ENCODE results near the gene HTR3D. TPM values are rescaled to one million over a fixed set of nuclear protein-coding genes. Genes with fewer than 3 reads are reported as not detected.
"Not testable (repeated sequence)": the region's sequence is repeated elsewhere in the genome, so short reads cannot be mapped to it uniquely, and the experiment has no call there.

Gene HTR3D
- polyA plus RNA-seq, 4 donors: not detected

DNA sequence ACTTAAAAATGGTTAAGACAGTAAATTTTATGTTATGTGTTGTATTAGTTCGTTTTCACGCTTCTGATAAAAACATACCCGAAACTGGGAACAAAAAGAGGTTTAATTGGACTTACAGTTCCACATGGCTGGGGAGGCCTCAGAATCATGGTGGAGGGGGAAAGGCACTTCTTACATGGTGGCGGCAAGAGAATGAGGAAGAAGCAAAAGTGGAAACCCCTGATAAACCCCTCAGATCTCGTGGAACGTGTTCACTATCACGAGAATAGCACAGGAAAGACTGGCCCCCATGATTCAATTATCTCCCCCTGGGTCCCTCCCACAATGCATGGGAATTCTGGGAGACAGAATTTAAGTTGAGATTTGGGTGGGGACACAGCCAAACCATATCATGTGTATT, 39.6 kb downstream of the HTR3D start:
- FAIRE-seq; H3K4me3 ChIP-seq (ENCODE audit: low read depth in 1 of 3, low read length in 3 of 3); H3K9me3 ChIP-seq (ENCODE audit: control insufficient read depth in 2 of 2, insufficient read depth in 1 of 2, low read depth in 1 of 2, low read length in 1 of 2); H3K4me1 ChIP-seq (ENCODE audit: control insufficient read depth in 3 of 3, insufficient read depth in 2 of 3, low read depth in 1 of 3, low read length in 2 of 3); H3K36me3 ChIP-seq (ENCODE audit: control insufficient read depth in 3 of 3, insufficient read depth in 2 of 3, low read depth in 1 of 3, low read length in 3 of 3); H3K27ac ChIP-seq (ENCODE audit: low read depth in 1 of 3, low read length in 2 of 3); H3K27me3 ChIP-seq (ENCODE audit: control insufficient read depth in 3 of 3, insufficient read depth in 3 of 3, low read length in 3 of 3); DNase-seq: not testable (repeated sequence)
- 91 to 96% (median 94%) methylated on average over 7 of the region's 7 CpGs for WGBS, 3 donors

DNA sequence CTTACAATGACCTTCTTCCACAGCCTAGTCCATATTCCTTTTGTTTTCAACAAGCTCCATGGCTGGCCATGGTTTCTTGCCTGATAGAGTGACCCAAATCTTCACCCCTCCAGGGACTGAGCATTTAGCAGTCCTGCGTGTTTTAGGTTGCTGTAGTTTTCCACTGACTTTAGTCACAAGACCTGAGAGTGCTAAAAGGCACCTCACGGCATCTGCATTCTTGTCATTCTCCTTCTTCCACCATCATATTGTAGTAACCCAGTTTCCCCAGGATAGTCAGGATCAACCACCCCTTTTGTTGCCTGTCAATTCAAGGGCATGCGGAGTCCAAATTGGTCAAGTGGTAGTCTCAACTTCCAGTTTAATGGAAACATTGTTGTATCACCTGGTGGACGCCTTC, 42.1 kb downstream of the HTR3D start:
- Histone ChIP-seq H3K36me3 (ENCODE audit: control insufficient read depth in 3 of 3, insufficient read depth in 2 of 3, low read depth in 1 of 3, low read length in 3 of 3) (no peaks in the 10 kb centered on the region), H3K4me1 (ENCODE audit: control insufficient read depth in 3 of 3, insufficient read depth in 2 of 3, low read depth in 1 of 3, low read length in 2 of 3) (no peaks in the 10 kb centered on the region), H3K4me3 (ENCODE audit: low read depth in 1 of 3, low read length in 3 of 3) (no peak overlapping the region), H3K9me3 (ENCODE audit: control insufficient read depth in 2 of 2, insufficient read depth in 1 of 2, low read depth in 1 of 2, low read length in 1 of 2) (peaks cover 0 to 4% of the 10 kb centered on the region in 2 donors), H3K27me3 (ENCODE audit: control insufficient read depth in 3 of 3, insufficient read depth in 3 of 3, low read length in 3 of 3) (peaks cover 0 to 2% (median 0%) of the 10 kb centered on the region in 3 donors), H3K27ac (ENCODE audit: low read depth in 1 of 3, low read length in 2 of 3) (no peak overlapping the region)
- DNase-seq (no peak), FAIRE-seq (no peak)
- WGBS, 3 donors: 82 to 85% (median 85%) methylated on average over 4 of the region's 4 CpGs

DNA sequence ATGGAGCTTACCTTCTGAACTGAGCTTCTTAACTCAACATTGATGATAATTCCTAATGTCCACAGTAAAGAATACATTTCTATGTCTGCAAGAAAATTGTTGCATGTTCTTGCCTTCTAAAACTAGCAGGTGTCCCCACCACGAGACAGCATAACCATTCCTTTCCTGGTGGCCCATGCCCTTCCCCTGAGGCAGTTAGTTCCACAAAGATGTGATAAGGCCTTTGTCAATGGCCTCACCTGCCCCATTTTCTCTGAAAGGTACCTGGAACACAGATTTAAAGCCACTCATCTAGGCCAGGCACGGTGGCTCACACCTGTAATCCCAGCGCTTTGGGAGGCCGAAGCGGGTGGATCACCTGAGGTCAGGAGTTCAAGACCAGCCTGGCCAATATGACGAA, 44.4 kb downstream of the HTR3D start:
- no peak overlapping the region for H3K27ac ChIP-seq (ENCODE audit: low read depth in 1 of 3, low read length in 2 of 3)
- FAIRE-seq (no peak), DNase-seq (no peak)
- peaks cover 0 to 2% (median 0%) of the 10 kb centered on the region in 3 donors for H3K27me3 ChIP-seq (ENCODE audit: control insufficient read depth in 3 of 3, insufficient read depth in 3 of 3, low read length in 3 of 3)
- no peaks in the 10 kb centered on the region for H3K36me3 ChIP-seq (ENCODE audit: control insufficient read depth in 3 of 3, insufficient read depth in 2 of 3, low read depth in 1 of 3, low read length in 3 of 3)
- peaks cover 0 to 4% of the 10 kb centered on the region in 2 donors for H3K9me3 ChIP-seq (ENCODE audit: control insufficient read depth in 2 of 2, insufficient read depth in 1 of 2, low read depth in 1 of 2, low read length in 1 of 2)
- no peaks in the 10 kb centered on the region for H3K4me1 ChIP-seq (ENCODE audit: control insufficient read depth in 3 of 3, insufficient read depth in 2 of 3, low read depth in 1 of 3, low read length in 2 of 3)
- no peak overlapping the region for H3K4me3 ChIP-seq (ENCODE audit: low read depth in 1 of 3, low read length in 3 of 3)
- 83 to 89% (median 87%) methylated on average over 6 of the region's 6 CpGs for WGBS, 3 donors

DNA sequence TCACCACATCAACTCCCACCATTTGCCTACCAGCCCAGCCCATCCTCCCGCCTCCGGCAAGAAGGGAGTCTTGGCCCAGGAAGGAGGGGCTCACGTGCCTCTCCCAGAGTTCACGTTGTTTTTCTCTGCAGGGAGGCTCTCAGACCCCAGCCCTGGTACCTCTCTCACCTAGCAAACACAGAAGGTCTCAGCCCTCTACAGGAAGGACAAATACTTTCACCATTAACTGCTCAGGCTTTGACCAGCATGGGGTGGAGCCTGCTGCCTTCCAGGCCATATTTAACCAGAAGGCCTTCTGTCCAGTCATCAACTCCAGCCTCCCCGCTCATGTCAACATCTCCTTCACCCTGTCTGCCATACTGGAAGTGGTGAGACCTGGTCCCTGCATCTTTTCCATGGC, 46.3 kb downstream of the HTR3D start:
- no peak overlapping the region for H3K27ac ChIP-seq (ENCODE audit: low read depth in 1 of 3, low read length in 2 of 3)
- FAIRE-seq: no peak
- 69 to 86% (median 81%) methylated on average over 5 of the region's 5 CpGs for WGBS, 3 donors
- H3K4me1 ChIP-seq (ENCODE audit: control insufficient read depth in 3 of 3, insufficient read depth in 2 of 3, low read depth in 1 of 3, low read length in 2 of 3): no peaks in the 10 kb centered on the region
- H3K4me3 ChIP-seq (ENCODE audit: low read depth in 1 of 3, low read length in 3 of 3): no peak overlapping the region
- no peaks in the 10 kb centered on the region for H3K9me3 ChIP-seq (ENCODE audit: control insufficient read depth in 2 of 2, insufficient read depth in 1 of 2, low read depth in 1 of 2, low read length in 1 of 2)
- no peak for DNase-seq
- no peaks in the 10 kb centered on the region for H3K36me3 ChIP-seq (ENCODE audit: control insufficient read depth in 3 of 3, insufficient read depth in 2 of 3, low read depth in 1 of 3, low read length in 3 of 3)
- peaks cover 0 to 2% (median 0%) of the 10 kb centered on the region in 3 donors for H3K27me3 ChIP-seq (ENCODE audit: control insufficient read depth in 3 of 3, insufficient read depth in 3 of 3, low read length in 3 of 3)

DNA sequence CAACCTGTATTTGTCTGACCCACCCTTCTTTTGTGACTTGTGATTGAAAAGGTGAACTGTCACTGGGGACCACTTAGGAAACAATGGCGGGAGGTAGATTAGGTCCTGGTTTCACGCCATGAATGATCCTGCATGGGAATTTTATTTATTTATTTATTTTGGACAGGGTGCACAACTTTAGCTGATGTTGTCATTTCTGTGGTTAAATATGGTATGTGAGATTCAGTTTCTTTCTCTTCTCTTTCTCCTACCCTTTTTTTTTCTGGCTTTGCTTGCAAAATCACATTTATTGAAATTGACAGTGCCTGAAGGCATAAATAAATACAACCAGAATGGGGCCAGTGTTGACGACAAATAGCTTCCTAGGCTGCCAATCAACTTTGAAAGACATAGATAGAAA, 47.3 kb downstream of the HTR3D start:
- DNase-seq (no peak), FAIRE-seq (no peak)
- Histone ChIP-seq H3K4me1 (ENCODE audit: control insufficient read depth in 3 of 3, insufficient read depth in 2 of 3, low read depth in 1 of 3, low read length in 2 of 3) (no peaks in the 10 kb centered on the region), H3K27ac (ENCODE audit: low read depth in 1 of 3, low read length in 2 of 3) (no peak overlapping the region), H3K36me3 (ENCODE audit: control insufficient read depth in 3 of 3, insufficient read depth in 2 of 3, low read depth in 1 of 3, low read length in 3 of 3) (no peaks in the 10 kb centered on the region), H3K27me3 (ENCODE audit: control insufficient read depth in 3 of 3, insufficient read depth in 3 of 3, low read length in 3 of 3) (peaks cover 0 to 2% (median 0%) of the 10 kb centered on the region in 3 donors), H3K4me3 (ENCODE audit: low read depth in 1 of 3, low read length in 3 of 3) (no peak overlapping the region), H3K9me3 (ENCODE audit: control insufficient read depth in 2 of 2, insufficient read depth in 1 of 2, low read depth in 1 of 2, low read length in 1 of 2) (no peaks in the 10 kb centered on the region)
- 81 to 91% (median 85%) methylated on average over 3 of the region's 3 CpGs for WGBS, 3 donors

DNA sequence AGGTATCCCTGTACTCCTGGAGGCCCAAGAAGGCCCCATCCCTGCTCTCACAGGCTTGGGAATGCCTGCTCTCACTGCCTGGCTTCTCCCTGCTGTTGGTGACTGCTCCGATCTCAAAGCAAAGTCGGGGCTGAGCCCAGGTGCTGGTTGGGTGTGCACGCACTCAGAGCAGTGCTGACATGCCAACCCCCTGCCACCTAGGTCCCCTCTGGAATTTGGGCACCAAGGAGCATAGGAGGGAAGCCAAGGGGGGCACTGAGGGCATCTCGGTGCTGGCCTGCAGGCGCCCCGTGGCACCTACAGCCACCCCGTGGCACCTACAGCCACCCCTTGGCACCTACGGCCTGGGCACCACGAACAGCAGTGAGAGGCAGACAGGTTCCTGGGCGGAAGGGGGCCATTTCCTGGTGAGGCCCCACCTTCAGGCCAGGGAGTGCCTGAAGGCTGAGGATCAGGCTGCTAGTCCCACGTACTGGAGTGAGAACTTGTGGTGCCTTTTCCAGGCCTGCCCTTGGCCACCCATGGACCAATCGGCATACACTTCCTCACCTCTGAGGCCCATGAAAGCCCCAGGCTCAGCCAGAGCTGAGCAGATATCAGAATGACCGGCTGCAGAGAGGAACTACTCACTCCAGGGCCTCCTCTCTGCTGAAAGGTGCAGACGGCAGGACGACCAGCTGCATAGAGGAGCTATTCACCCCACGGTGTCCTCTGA, 49.7 kb downstream of the HTR3D start:
- H3K27me3 ChIP-seq (ENCODE audit: control insufficient read depth in 3 of 3, insufficient read depth in 3 of 3, low read length in 3 of 3): peaks cover 0 to 2% (median 0%) of the 10 kb centered on the region in 3 donors
- no peak overlapping the region for H3K27ac ChIP-seq (ENCODE audit: low read depth in 1 of 3, low read length in 2 of 3)
- H3K36me3 ChIP-seq (ENCODE audit: control insufficient read depth in 3 of 3, insufficient read depth in 2 of 3, low read depth in 1 of 3, low read length in 3 of 3): no peaks in the 10 kb centered on the region
- FAIRE-seq (no peak), DNase-seq (no peak)
- H3K4me3 ChIP-seq (ENCODE audit: low read depth in 1 of 3, low read length in 3 of 3): no peak overlapping the region
- no peaks in the 10 kb centered on the region for H3K4me1 ChIP-seq (ENCODE audit: control insufficient read depth in 3 of 3, insufficient read depth in 2 of 3, low read depth in 1 of 3, low read length in 2 of 3)
- H3K9me3 ChIP-seq (ENCODE audit: control insufficient read depth in 2 of 2, insufficient read depth in 1 of 2, low read depth in 1 of 2, low read length in 1 of 2): peaks cover 0 to 5% of the 10 kb centered on the region in 2 donors
- WGBS, 3 donors: 86 to 88% (median 86%) methylated on average over 13 to 16 of the region's 16 CpGs

DNA sequence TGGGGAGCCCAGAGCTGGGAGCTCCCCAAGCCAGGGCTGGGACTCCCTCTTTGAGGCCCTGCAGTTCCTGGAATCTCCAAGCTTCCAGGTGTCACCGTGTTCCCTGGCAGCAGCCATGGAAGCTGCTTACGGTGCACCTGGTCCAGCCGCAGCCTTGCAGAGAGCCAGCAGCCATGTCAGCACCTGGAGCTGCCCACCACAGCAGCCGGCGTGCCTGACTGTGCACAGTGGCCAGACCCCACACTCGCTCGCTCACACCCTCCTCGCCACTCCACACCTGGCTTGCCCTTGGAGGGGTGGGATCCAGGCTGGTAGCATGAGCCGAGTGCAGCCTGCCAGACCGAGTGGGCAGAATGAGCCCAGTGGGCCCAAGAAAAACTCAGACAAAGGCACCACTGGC, 50.5 kb downstream of the HTR3D start:
- H3K36me3 ChIP-seq (ENCODE audit: control insufficient read depth in 3 of 3, insufficient read depth in 2 of 3, low read depth in 1 of 3, low read length in 3 of 3): no peaks in the 10 kb centered on the region
- FAIRE-seq (no peak), DNase-seq (no peak)
- 86 to 91% (median 91%) methylated on average over 9 to 10 of the region's 10 CpGs for WGBS, 3 donors
- no peak overlapping the region for H3K4me3 ChIP-seq (ENCODE audit: low read depth in 1 of 3, low read length in 3 of 3)
- peaks cover 0 to 2% (median 0%) of the 10 kb centered on the region in 3 donors for H3K27me3 ChIP-seq (ENCODE audit: control insufficient read depth in 3 of 3, insufficient read depth in 3 of 3, low read length in 3 of 3)
- H3K9me3 ChIP-seq (ENCODE audit: control insufficient read depth in 2 of 2, insufficient read depth in 1 of 2, low read depth in 1 of 2, low read length in 1 of 2): peaks cover 0 to 5% of the 10 kb centered on the region in 2 donors
- no peak overlapping the region for H3K27ac ChIP-seq (ENCODE audit: low read depth in 1 of 3, low read length in 2 of 3)
- H3K4me1 ChIP-seq (ENCODE audit: control insufficient read depth in 3 of 3, insufficient read depth in 2 of 3, low read depth in 1 of 3, low read length in 2 of 3): no peaks in the 10 kb centered on the region

DNA sequence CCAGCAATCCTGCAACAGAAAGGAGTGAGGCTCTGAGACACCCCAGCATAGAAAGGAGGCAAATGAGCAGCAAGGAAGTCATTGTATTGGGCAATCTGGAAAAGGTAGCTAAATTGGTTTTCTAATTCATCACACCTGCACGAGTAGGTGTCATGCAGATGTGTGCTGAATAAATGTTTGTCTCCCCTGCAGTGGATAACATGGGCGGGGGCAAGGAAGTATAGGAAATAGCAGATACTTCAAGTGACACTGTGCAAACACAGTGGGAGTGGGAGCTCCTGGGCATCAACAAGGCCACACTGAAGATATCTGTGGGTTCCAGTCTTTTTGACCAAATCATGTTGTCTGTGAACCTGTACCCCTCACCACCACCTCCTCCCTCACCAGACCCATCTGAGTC, 50.9 kb downstream of the HTR3D start:
- no peaks in the 10 kb centered on the region for H3K4me1 ChIP-seq (ENCODE audit: control insufficient read depth in 3 of 3, insufficient read depth in 2 of 3, low read depth in 1 of 3, low read length in 2 of 3)
- H3K4me3 ChIP-seq (ENCODE audit: low read depth in 1 of 3, low read length in 3 of 3): no peak overlapping the region
- WGBS, 3 donors: 41 to 63% (median 60%) methylated on average over 2 of the region's 2 CpGs
- no peak overlapping the region for H3K27ac ChIP-seq (ENCODE audit: low read depth in 1 of 3, low read length in 2 of 3)
- H3K9me3 ChIP-seq (ENCODE audit: control insufficient read depth in 2 of 2, insufficient read depth in 1 of 2, low read depth in 1 of 2, low read length in 1 of 2): peaks cover 0 to 5% of the 10 kb centered on the region in 2 donors
- FAIRE-seq: no peak
- H3K36me3 ChIP-seq (ENCODE audit: control insufficient read depth in 3 of 3, insufficient read depth in 2 of 3, low read depth in 1 of 3, low read length in 3 of 3): no peaks in the 10 kb centered on the region
- DNase-seq: no peak
- peaks cover 0 to 2% (median 0%) of the 10 kb centered on the region in 3 donors for H3K27me3 ChIP-seq (ENCODE audit: control insufficient read depth in 3 of 3, insufficient read depth in 3 of 3, low read length in 3 of 3)

DNA sequence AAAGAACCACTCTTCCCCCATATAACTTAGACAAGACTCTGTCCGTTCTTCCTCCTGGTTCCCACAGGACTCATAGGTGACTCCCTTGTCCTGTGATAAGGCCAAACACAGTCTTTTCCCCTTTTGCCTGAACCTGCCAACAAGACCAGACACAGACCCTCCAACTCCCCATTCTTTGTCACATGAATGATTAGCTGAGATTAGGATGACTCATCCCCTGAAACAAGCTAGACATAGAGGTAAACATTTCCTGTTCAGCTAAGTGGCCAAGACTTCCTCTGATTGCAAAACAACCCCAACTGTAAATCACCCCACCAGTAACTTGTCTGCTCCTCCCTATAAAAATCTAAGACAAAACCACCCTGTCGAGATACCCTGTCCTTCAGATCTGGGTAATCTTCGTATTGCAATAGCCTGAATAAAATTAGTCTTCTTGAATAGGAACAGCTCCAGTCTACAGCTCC, 53.9 kb downstream of the HTR3D start:
- no peaks in the 10 kb centered on the region for H3K4me1 ChIP-seq (ENCODE audit: control insufficient read depth in 3 of 3, insufficient read depth in 2 of 3, low read depth in 1 of 3, low read length in 2 of 3)
- no peak overlapping the region for H3K27ac ChIP-seq (ENCODE audit: low read depth in 1 of 3, low read length in 2 of 3)
- peaks cover 0 to 5% of the 10 kb centered on the region in 2 donors for H3K9me3 ChIP-seq (ENCODE audit: control insufficient read depth in 2 of 2, insufficient read depth in 1 of 2, low read depth in 1 of 2, low read length in 1 of 2)
- no peak for DNase-seq
- H3K4me3 ChIP-seq (ENCODE audit: low read depth in 1 of 3, low read length in 3 of 3): no peak overlapping the region
- no peak for FAIRE-seq
- WGBS, 3 donors: 54 to 74% (median 71%) methylated on average over 3 of the region's 3 CpGs
- H3K27me3 ChIP-seq (ENCODE audit: control insufficient read depth in 3 of 3, insufficient read depth in 3 of 3, low read length in 3 of 3): peaks cover 0 to 2% (median 0%) of the 10 kb centered on the region in 3 donors
- no peaks in the 10 kb centered on the region for H3K36me3 ChIP-seq (ENCODE audit: control insufficient read depth in 3 of 3, insufficient read depth in 2 of 3, low read depth in 1 of 3, low read length in 3 of 3)
